Stimulated activated CD4-positive, alpha-beta T cell treated with anti-CD3 and anti-CD28 coated beads, Interleukin-2, amount 100 ng/mL, for 4 hours (primary cell): ENCODE measurements around the gene CCDC47.
A peak's percentile ranks its signal among the peaks of the same experiment; 100 is the strongest.

Source experiments
- DNase-seq: peaks from one replicate; pipeline ENCODE4 v3.0.0-alpha.2; 2020; ENCODE audit warnings: low read depth

CCDC47 gene

GRCh38 chr17:63783522-63783921, 10.1 kb upstream of the CCDC47 start:
- no peak for DNase-seq

- DNase-seq: no peak
Observed at GRCh38 chr17:63780928-63781327, 7.5 kb upstream of the CCDC47 start.

GRCh38 chr17:63780507-63780906, 7.1 kb upstream of the CCDC47 start:
- DNase-seq: no peak

- no peak for DNase-seq
Observed at GRCh38 chr17:63775420-63775819, 2.0 kb upstream of the CCDC47 start.

- no peak for DNase-seq
Observed at GRCh38 chr17:63774969-63775265, 1.5 kb upstream of the CCDC47 start.

- peak; percentile 21 for DNase-seq
Observed at GRCh38 chr17:63774141-63774968, 958 bp upstream of the CCDC47 start, which contains the start of gene DDX42. DDX42 (plus strand) TSS chr17:63774170; CDS start chr17:63787050, 12,880 bp downstream.

GRCh38 chr17:63772801-63773271, 561 bp downstream of the CCDC47 start:
- no peak for DNase-seq

GRCh38 chr17:63768433-63768832, 5.0 kb downstream of the CCDC47 start:
- DNase-seq: no peak

GRCh38 chr17:63766754-63767153, 6.6 kb downstream of the CCDC47 start:
- DNase-seq: no peak

- DNase-seq: no peak
Observed at GRCh38 chr17:63764716-63765115, 8.7 kb downstream of the CCDC47 start.

GRCh38 chr17:63762161-63763078, 11.0 kb downstream of the CCDC47 start:
- no peak for DNase-seq

GRCh38 chr17:63760771-63761539, 12.4 kb downstream of the CCDC47 start:
- DNase-seq: no peak

- DNase-seq: no peak
Observed at GRCh38 chr17:63758428-63758827, 15.0 kb downstream of the CCDC47 start.

GRCh38 chr17:63754046-63754445, 19.4 kb downstream of the CCDC47 start:
- DNase-seq: no peak

GRCh38 chr17:63753215-63753614, 20.2 kb downstream of the CCDC47 start:
- DNase-seq: no peak

- DNase-seq: no peak
Observed at GRCh38 chr17:63752707-63753106, 20.7 kb downstream of the CCDC47 start.

GRCh38 chr17:63751806-63752205, 21.6 kb downstream of the CCDC47 start:
- DNase-seq: no peak

- DNase-seq: peak; percentile 98
Observed at GRCh38 chr17:63741408-63742173, 31.8 kb downstream of the CCDC47 start, which contains the start of gene STRADA. STRADA (minus strand) TSS chr17:63741799; CDS start chr17:63728369, 13,430 bp downstream.

- DNase-seq: no peak
Observed at GRCh38 chr17:63741143-63741407, 32.3 kb downstream of the CCDC47 start.

- DNase-seq: no peak
Observed at GRCh38 chr17:63740464-63741142, 32.8 kb downstream of the CCDC47 start.

GRCh38 chr17:63735691-63736090, 37.7 kb downstream of the CCDC47 start:
- DNase-seq: no peak
